Parathyroid adenoma (tissue), 2 donors: Measurements from ENCODE around the gene TYW1.
"Not testable (repeated sequence)": the region's sequence is repeated elsewhere in the genome, so short reads cannot be mapped to it uniquely, and the experiment has no call there.

Experiments
- H2AFZ ChIP-seq: fragments of 300-600 bp; sonication (generic); one replicate; pipeline ENCODE4 v1.7.0; 2017; ENCODE audit warnings: antibody characterized with exemption, mild to moderate bottlenecking
- H3K27ac ChIP-seq: fragments of 300-600 bp; sonication (generic); one replicate; pipeline ENCODE4 v1.7.0; 2017
- H3K27me3 ChIP-seq: fragments of 300-600 bp; sonication (generic); one replicate; pipeline ENCODE4 v1.7.0; 2017; ENCODE audit warnings: low read length; ENCODE audit not compliant: control insufficient read depth, insufficient read depth
- H3K36me3 ChIP-seq: fragments of 300-600 bp; sonication (generic); one replicate; pipeline ENCODE4 v1.7.0; 2017; ENCODE audit warnings: low read length; ENCODE audit not compliant: control insufficient read depth, insufficient read depth
- H3K4me1 ChIP-seq: fragments of 300-600 bp; sonication (generic); one replicate; pipeline ENCODE4 v1.7.0; 2017; ENCODE audit warnings: control low read depth
- H3K4me2 ChIP-seq: fragments of 300-600 bp; sonication (generic); one replicate; pipeline ENCODE4 v1.7.0; 2017; ENCODE audit warnings: low read length
- H3K4me3 ChIP-seq: fragments of 300-600 bp; sonication (generic); one replicate; pipeline ENCODE4 v1.7.0; 2017; ENCODE audit warnings: low read depth, low read length
- H3K79me2 ChIP-seq: fragments of 300-600 bp; sonication (generic); one replicate; pipeline ENCODE4 v1.7.0; 2017; ENCODE audit warnings: control low read depth
- H3K9ac ChIP-seq: fragments of 300-600 bp; sonication (generic); one replicate; pipeline ENCODE4 v1.7.0; 2017; ENCODE audit warnings: mild to moderate bottlenecking
- H3K9me3 ChIP-seq: fragments of 300-600 bp; sonication (generic); one replicate; pipeline ENCODE4 v1.7.0; 2017; ENCODE audit warnings: low read length; ENCODE audit not compliant: control insufficient read depth
- TF ChIP-seq, protein P1 (sequence below): fragments of 300-600 bp; sonication (generic); IDR thresholded peaks from one replicate; pipeline ENCODE4 v1.7.0; 2017; ENCODE audit warnings: antibody characterized with exemption, mild to moderate bottlenecking
- donor health status: primary hyperparathyroidism.

The TYW1 gene

DNA sequence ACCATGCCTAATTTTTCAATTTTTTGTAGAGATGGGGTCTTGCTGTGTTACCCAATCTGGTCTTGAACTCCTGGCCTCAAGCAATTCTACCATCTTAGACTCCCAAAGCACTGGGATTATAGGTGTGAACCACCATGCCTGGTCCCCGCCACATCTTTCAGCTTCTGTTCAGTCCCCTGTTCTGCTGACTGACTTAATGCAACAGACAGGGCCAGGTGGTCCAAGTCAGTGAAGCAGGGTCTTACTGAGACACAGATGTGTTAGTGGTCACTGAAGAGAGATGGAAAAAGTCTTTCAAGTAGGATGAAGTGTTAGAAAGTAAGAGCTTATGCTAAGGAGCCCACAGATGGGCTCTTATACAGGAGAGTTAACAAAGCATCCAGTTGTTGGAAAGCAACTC, 246.2 kb downstream of the TYW1 start:
- H3K79me2 ChIP-seq, H3K4me1 ChIP-seq, H3K4me3 ChIP-seq, H3K9ac ChIP-seq, H3K27ac ChIP-seq, H3K27me3 ChIP-seq, H3K9me3 ChIP-seq, H3K36me3 ChIP-seq, H3K4me2 ChIP-seq, H2AFZ ChIP-seq: not testable (repeated sequence)

DNA sequence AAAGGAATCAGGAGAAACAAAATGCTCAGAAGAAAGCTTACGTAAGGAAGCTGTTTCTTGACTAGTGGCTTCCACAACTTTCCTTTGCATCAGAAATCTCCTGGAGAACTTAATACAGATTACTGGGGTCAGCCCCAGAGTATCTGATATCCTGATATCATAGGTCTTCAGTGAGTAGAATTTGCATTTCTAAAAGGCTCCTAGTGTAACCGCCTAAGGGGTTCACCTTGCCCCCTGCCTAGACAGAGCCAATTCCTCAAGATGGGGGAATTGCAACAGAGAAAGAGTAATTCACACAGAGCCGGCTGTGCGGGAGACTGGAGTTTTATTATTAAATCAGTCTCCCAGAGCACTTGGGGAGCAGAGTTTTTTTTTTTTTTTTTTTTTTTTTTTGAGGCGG, 251.7 kb downstream of the TYW1 start:
- not testable (repeated sequence) for H3K9me3 ChIP-seq, H3K4me1 ChIP-seq, H3K27ac ChIP-seq, H3K27me3 ChIP-seq, H3K9ac ChIP-seq, H2AFZ ChIP-seq, H3K4me2 ChIP-seq, H3K4me3 ChIP-seq, H3K36me3 ChIP-seq, H3K79me2 ChIP-seq

DNA sequence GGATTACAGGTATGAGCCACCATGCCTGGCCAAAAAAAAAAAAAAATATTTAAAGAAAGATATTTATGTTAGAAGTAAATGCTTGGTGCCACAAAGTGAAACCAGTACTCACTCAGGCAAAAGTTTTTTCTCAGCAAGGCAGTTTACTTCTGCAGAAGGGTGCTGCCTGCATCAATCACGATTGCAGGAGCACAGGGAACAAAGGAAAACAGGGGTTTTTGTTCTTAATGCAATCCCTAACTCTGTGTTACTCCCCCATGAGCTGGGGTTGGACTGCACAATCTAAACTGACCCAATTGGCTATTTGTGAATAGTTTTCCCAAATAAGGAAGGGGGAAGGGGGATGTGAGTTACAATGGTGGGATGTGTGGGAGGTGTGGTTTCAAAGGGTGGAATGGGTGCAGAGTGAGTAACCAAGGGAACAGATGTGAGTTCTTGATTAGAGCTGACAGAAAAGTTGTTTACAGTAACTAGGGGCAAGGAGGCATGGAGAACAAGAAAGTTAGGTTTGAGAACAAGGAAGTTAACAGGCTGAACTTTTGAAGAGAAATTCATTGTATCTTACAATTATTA, 255.4 kb downstream of the TYW1 start:
- H2AFZ ChIP-seq, result no peak overlapping the region
- TF ChIP-seq, protein P1, sequence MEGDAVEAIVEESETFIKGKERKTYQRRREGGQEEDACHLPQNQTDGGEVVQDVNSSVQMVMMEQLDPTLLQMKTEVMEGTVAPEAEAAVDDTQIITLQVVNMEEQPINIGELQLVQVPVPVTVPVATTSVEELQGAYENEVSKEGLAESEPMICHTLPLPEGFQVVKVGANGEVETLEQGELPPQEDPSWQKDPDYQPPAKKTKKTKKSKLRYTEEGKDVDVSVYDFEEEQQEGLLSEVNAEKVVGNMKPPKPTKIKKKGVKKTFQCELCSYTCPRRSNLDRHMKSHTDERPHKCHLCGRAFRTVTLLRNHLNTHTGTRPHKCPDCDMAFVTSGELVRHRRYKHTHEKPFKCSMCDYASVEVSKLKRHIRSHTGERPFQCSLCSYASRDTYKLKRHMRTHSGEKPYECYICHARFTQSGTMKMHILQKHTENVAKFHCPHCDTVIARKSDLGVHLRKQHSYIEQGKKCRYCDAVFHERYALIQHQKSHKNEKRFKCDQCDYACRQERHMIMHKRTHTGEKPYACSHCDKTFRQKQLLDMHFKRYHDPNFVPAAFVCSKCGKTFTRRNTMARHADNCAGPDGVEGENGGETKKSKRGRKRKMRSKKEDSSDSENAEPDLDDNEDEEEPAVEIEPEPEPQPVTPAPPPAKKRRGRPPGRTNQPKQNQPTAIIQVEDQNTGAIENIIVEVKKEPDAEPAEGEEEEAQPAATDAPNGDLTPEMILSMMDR, result no peak
- H3K4me1 ChIP-seq, result no peaks in the 10 kb centered on the region
- no peaks in the 10 kb centered on the region for H3K36me3 ChIP-seq
- no peak overlapping the region for H3K27ac ChIP-seq
- no peak overlapping the region for H3K9ac ChIP-seq
- no peaks in the 10 kb centered on the region for H3K27me3 ChIP-seq
- no peak overlapping the region for H3K4me3 ChIP-seq
- H3K79me2 ChIP-seq, result no peaks in the 10 kb centered on the region
- H3K4me2 ChIP-seq, result no peak overlapping the region
- H3K9me3 ChIP-seq, result no peaks in the 10 kb centered on the region

DNA sequence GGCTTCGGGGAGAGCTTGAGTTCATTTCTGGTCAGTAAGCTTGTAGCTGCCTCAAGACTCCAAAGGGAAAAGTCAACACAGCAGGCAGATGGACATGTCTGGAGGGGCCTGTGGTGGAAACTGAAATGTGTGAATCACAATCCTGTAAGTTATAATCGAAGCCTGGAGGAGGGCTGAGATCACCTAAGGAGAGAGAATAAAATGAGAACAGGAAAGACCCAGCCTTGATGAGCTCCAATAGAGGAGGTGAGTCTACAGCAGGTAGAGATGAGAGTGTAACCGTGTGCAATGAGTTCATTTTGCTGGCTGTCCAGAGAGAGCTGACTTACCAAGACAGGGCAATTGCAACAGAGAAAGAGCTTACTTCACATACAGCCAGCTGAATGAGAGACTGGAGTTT, 258.4 kb downstream of the TYW1 start:
- H3K4me2 ChIP-seq, H3K4me3 ChIP-seq, H3K27ac ChIP-seq, H3K9me3 ChIP-seq, H3K36me3 ChIP-seq, H3K4me1 ChIP-seq, H3K27me3 ChIP-seq, H3K79me2 ChIP-seq, H3K9ac ChIP-seq, H2AFZ ChIP-seq: not testable (repeated sequence)

DNA sequence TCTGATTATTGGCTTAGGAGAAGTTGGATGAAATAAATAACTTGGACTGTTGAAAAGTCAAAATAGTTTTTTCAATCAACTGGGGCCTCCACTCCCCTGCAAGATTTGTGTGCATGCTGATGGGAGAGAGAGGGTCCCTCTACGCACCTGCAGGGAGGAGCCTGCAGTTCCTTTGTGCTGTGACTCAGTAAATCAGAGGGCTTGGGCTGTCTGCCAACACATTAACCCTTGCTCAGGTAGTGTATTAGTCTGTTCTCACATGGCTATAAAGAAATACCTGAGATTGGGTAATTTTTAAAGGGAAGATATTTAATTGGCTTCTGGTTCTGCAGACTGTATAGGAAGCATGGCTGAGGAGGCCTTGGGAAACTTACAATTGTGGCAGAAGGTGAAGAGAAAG, 261.1 kb downstream of the TYW1 start:
- not testable (repeated sequence) for H3K36me3 ChIP-seq, H3K9me3 ChIP-seq, H3K4me3 ChIP-seq, H2AFZ ChIP-seq, H3K4me1 ChIP-seq, H3K4me2 ChIP-seq, H3K27ac ChIP-seq, H3K79me2 ChIP-seq, H3K9ac ChIP-seq, H3K27me3 ChIP-seq

DNA sequence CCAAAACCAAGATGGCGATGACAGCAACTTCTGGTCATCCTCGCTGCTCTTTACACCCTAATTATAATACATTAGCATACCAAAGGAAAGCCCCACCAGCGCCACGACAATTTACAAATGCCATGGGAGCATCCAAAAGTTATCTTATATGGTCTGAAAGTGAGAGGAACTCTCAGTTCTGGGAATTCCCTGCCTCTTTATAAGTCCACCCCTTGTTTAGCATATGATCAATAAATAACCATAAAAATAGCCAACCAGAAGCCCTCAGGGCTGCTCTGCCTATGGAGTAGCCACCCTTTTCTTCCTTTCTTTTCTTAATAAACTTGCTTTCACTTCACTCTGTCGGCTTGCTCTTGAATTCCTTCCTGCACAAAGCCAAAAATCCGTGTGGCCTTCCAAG, 262.7 kb downstream of the TYW1 start:
- not testable (repeated sequence) for H3K4me3 ChIP-seq, H3K27ac ChIP-seq, H2AFZ ChIP-seq, H3K9me3 ChIP-seq, H3K4me1 ChIP-seq, H3K4me2 ChIP-seq, H3K9ac ChIP-seq, H3K36me3 ChIP-seq, H3K27me3 ChIP-seq, H3K79me2 ChIP-seq

- not testable (repeated sequence) for H3K9ac ChIP-seq, H3K9me3 ChIP-seq, H3K27ac ChIP-seq, H3K4me1 ChIP-seq, H2AFZ ChIP-seq, H3K36me3 ChIP-seq, H3K79me2 ChIP-seq, H3K4me3 ChIP-seq, H3K27me3 ChIP-seq, H3K4me2 ChIP-seq
Observed at GRCh38 chr7:67260166-67260586, 263.5 kb downstream of the TYW1 start.

GRCh38 chr7:67264000-67264399, 267.4 kb downstream of the TYW1 start:
- H3K27ac ChIP-seq, H3K27me3 ChIP-seq, H3K4me3 ChIP-seq: not testable (repeated sequence)

GRCh38 chr7:67266070-67266469, 269.4 kb downstream of the TYW1 start:
- H3K9ac ChIP-seq, H3K36me3 ChIP-seq, H3K27ac ChIP-seq, H3K4me3 ChIP-seq, H3K27me3 ChIP-seq, H2AFZ ChIP-seq, H3K9me3 ChIP-seq, H3K79me2 ChIP-seq, H3K4me1 ChIP-seq: not testable (repeated sequence)
- peak overlapping the region; percentile 35 for H3K4me2 ChIP-seq

More at GRCh38 chr7:67264000-67264399, 267.4 kb downstream of the TYW1 start:
- not testable (repeated sequence) for H3K79me2 ChIP-seq, H2AFZ ChIP-seq, H3K9ac ChIP-seq, H3K9me3 ChIP-seq, H3K4me1 ChIP-seq, H3K4me2 ChIP-seq, H3K36me3 ChIP-seq
